Gastrocnemius medialis (tissue), 4 donors: ENCODE measurements around the gene RGS17. TPM values are rescaled to one million over a fixed set of nuclear protein-coding genes. Genes with fewer than 3 reads are reported as not detected.

Source experiments
- ATAC-seq, 2 donors: fragments of 150-250 bp; one replicate each; pipeline ENCODE4 v1.9.1; 2016
- DNase-seq, 2 donors: peaks; one replicate each; pipeline ENCODE4 v3.0.0-alpha.2; 2019
- H3K27ac ChIP-seq, 4 donors: fragments of 200-600 bp; sonication (generic); 1 replicate in 1 of 4; 2 replicates in 3 of 4; pipeline ENCODE4 v1.5.1; 2016 to 2018; ENCODE audit warnings: mild to moderate bottlenecking in 2 of 4, moderate library complexity in 1 of 4
- H3K27me3 ChIP-seq, 3 donors: fragments of 200-600 bp; sonication (generic) in 2 of 3; 1 replicate in 1 of 3; 2 replicates in 2 of 3; pipeline versions ENCODE4 v1.5.1 to v1.6.0; 2016 to 2019; ENCODE audit warnings: mild to moderate bottlenecking in 1 of 3, moderate library complexity in 1 of 3
- H3K36me3 ChIP-seq, 2 donors: fragments of 200-600 bp; sonication (generic) in 1 of 2; one replicate each; pipeline ENCODE4 v1.5.1; 2017 to 2018
- H3K4me1 ChIP-seq, 2 donors: fragments of 200-600 bp; sonication (generic) in 1 of 2; one replicate each; pipeline ENCODE4 v1.5.1; 2016 to 2017; ENCODE audit warnings: mild to moderate bottlenecking in 2 of 2
- H3K4me3 ChIP-seq, 4 donors: fragments of 200-600 bp; sonication (generic) in 3 of 4; 1 replicate in 1 of 4; 2 replicates in 3 of 4; pipeline ENCODE4 v1.5.1; 2016 to 2019; ENCODE audit warnings: mild to moderate bottlenecking in 2 of 4
- H3K9me3 ChIP-seq, 3 donors: fragments of 200-600 bp; sonication (generic) in 2 of 3; 1 replicate in 1 of 3; 2 replicates in 2 of 3; pipeline ENCODE4 v1.5.1; 2016 to 2019
- CTCF ChIP-seq, 5 experiments: fragments of 450-650 bp in 3 of 5; fragments of 200-600 bp in 2 of 5; sonication (generic) in 2 of 5; IDR thresholded peaks in 4 of 5; conservative IDR thresholded peaks in 1 of 5; 1 replicate in 4 of 5; 2 replicates in 1 of 5; pipeline ENCODE4 v1.5.1; 2016 to 2019; ENCODE audit warnings: antibody characterized with exemption in 5 of 5, mild to moderate bottlenecking in 3 of 5, moderate library complexity in 3 of 5
- POLR2A ChIP-seq, 2 donors: fragments of 450-650 bp; IDR thresholded peaks; one replicate each; pipeline ENCODE4 v1.6.1; 2017; ENCODE audit warnings: antibody characterized with exemption in 2 of 2, mild to moderate bottlenecking in 2 of 2, moderate library complexity in 2 of 2
- in situ Hi-C, 4 donors: fragments of 200-750 bp; cut with MboI; loops; one replicate each; pipeline versions ENCODE4 v1.15.0 to v1.8.0; 2017; ENCODE audit warnings: low sequenced_read_pairs in 4 of 4
- intact Hi-C: fragments of 100-400 bp; cut with DNase I; formaldehyde crosslinking; loops from one replicate; pipeline ENCODE4 v1.15.1; 2023; ENCODE audit warnings: low total_unique reads
- total RNA-seq, 4 donors: library from RNA; depleted of rRNA; stranded (reverse); fragments of >200 nt; gene quantifications; one replicate each; pipeline versions ENCODE4 v1.1.0 to v1.2.3, GENCODE V29; 2016

The RGS17 gene
- total RNA-seq, 4 donors from 2014 or later, result 0.11 TPM; not detected in 3

- Histone ChIP-seq H3K9me3 (no peaks in the 10 kb centered on the region), H3K27me3 (no peaks in the 10 kb centered on the region), H3K27ac (no peak overlapping the region), H3K4me3 (no peak overlapping the region), H3K4me1 (no peaks in the 10 kb centered on the region), H3K36me3 (no peaks in the 10 kb centered on the region)
- in situ Hi-C loops, result no loop called here
- intact Hi-C loops, result no loop called here
- DNase-seq, result no peak
- ATAC-seq, result no peak
- TF ChIP-seq POLR2A (IDR thresholded peaks at IDR 0.05) (no peak), CTCF (IDR thresholded peaks at IDR 0.05 in 4 of 5, conservative IDR thresholded peaks at IDR 0.05 in 1 of 5) (no peak)
Measured at GRCh38 chr6:153058909-153059308, 72.2 kb downstream of the RGS17 start.

GRCh38 chr6:153058291-153058690 is 72.8 kb downstream of the RGS17 start:
- H3K27ac ChIP-seq, result no peak overlapping the region
- no peaks in the 10 kb centered on the region for H3K9me3 ChIP-seq
- ATAC-seq (no peak), DNase-seq (no peak)
- intact Hi-C loops, result no loop called here
- TF ChIP-seq POLR2A (IDR thresholded peaks at IDR 0.05), result no peak
- no peak for TF ChIP-seq CTCF (IDR thresholded peaks at IDR 0.05 in 4 of 5, conservative IDR thresholded peaks at IDR 0.05 in 1 of 5)
- no peak overlapping the region for H3K4me3 ChIP-seq
- no peaks in the 10 kb centered on the region for H3K27me3 ChIP-seq
- H3K36me3 ChIP-seq, result no peaks in the 10 kb centered on the region
- no peaks in the 10 kb centered on the region for H3K4me1 ChIP-seq
- in situ Hi-C loops, result no loop called here

- DNase-seq (no peak), ATAC-seq (no peak)
- no peak overlapping the region for H3K4me3 ChIP-seq
- in situ Hi-C loops (no loop called here), intact Hi-C loops (no loop called here)
- no peaks in the 10 kb centered on the region for H3K36me3 ChIP-seq
- no peaks in the 10 kb centered on the region for H3K9me3 ChIP-seq
- H3K4me1 ChIP-seq, result no peaks in the 10 kb centered on the region
- H3K27ac ChIP-seq, result no peak overlapping the region
- no peaks in the 10 kb centered on the region for H3K27me3 ChIP-seq
- TF ChIP-seq POLR2A (IDR thresholded peaks at IDR 0.05), result no peak
Measured at GRCh38 chr6:153056308-153056707, 74.8 kb downstream of the RGS17 start.

GRCh38 chr6:153051801-153052200 is 79.3 kb downstream of the RGS17 start:
- H3K4me1 ChIP-seq, result no peaks in the 10 kb centered on the region
- DNase-seq (no peak), ATAC-seq (no peak)
- intact Hi-C loops (no loop called here), in situ Hi-C loops (no loop called here)
- TF ChIP-seq POLR2A (IDR thresholded peaks at IDR 0.05), result no peak
- no peak for TF ChIP-seq CTCF (IDR thresholded peaks at IDR 0.05 in 4 of 5, conservative IDR thresholded peaks at IDR 0.05 in 1 of 5)
- H3K9me3 ChIP-seq, result no peaks in the 10 kb centered on the region
- no peaks in the 10 kb centered on the region for H3K36me3 ChIP-seq
- no peaks in the 10 kb centered on the region for H3K27me3 ChIP-seq
- no peak overlapping the region for H3K4me3 ChIP-seq
- no peak overlapping the region for H3K27ac ChIP-seq

GRCh38 chr6:153048631-153049030 is 82.5 kb downstream of the RGS17 start:
- intact Hi-C loops, result no loop called here
- in situ Hi-C loops, result loop anchor here in 2 of 4 donors (25.0 kb wide), 2 partner anchors 186 to 464 kb away; no protein-coding TSS in a partner anchor

More at GRCh38 chr6:153048631-153049030, 82.5 kb downstream of the RGS17 start:
- Histone ChIP-seq H3K36me3 (no peaks in the 10 kb centered on the region), H3K27me3 (no peaks in the 10 kb centered on the region), H3K27ac (no peak overlapping the region), H3K9me3 (no peaks in the 10 kb centered on the region), H3K4me1 (peaks cover 0 to 7% of the 10 kb centered on the region in 2 donors), H3K4me3 (no peak overlapping the region)
- TF ChIP-seq POLR2A (IDR thresholded peaks at IDR 0.05) (no peak), CTCF (IDR thresholded peaks at IDR 0.05 in 4 of 5, conservative IDR thresholded peaks at IDR 0.05 in 1 of 5) (no peak)
- ATAC-seq (no peak), DNase-seq (no peak)
